T-cell (primary cell): Measurements from ENCODE around the gene SIRPG. TPM values are rescaled to one million over a fixed set of nuclear protein-coding genes. Genes with fewer than 3 reads are reported as not detected.

ENCODE experiments used
- ATAC-seq, 4 experiments: fragments of 200-7000 bp in 3 of 4; fragments of 150-1000 bp in 1 of 4; cut with Tn5 transposase; replicated peaks in 1 of 4; 1 replicate in 3 of 4; 2 replicates in 1 of 4; pipeline ENCODE4 v1.10.0; 2021; ENCODE audit warnings: moderate library complexity in 3 of 4, mild to moderate bottlenecking in 2 of 4, moderate number of reproducible peaks in 1 of 4
- CTCF ChIA-PET, 2 donors: fragments of 300-600 bp; sonication (Branson Sonifier 250); formaldehyde crosslinking; loops; one replicate each; lab custom pipeline; 2022; ENCODE audit warnings: antibody characterized with exemption in 2 of 2; lab: Charles Lee
- POLR2A ChIA-PET, 2 donors: fragments of 300-600 bp; sonication (Branson Sonifier 250); formaldehyde crosslinking; loops; one replicate each; lab custom pipeline; 2022; ENCODE audit warnings: antibody characterized with exemption in 2 of 2; lab: Charles Lee
- DNase-seq, 35 experiments: peaks; one replicate each; pipeline versions ENCODE4 v3.0.0 to v3.0.0-alpha.2; 2013 to 2023
- H3K27ac ChIP-seq: one replicate; pipeline ENCODE4 v1.5.1; 2013; ENCODE audit warnings: low read length
- H3K27me3 ChIP-seq, 2 experiments: replicated peaks in 1 of 2; 1 replicate in 1 of 2; 2 replicates in 1 of 2; pipeline versions ENCODE4 v1.6.1 to v1.7.0; 2013; ENCODE audit warnings: low read length in 1 of 2, mixed read lengths in 1 of 2; ENCODE audit not compliant: control insufficient read depth in 2 of 2, insufficient read depth in 2 of 2; ENCODE audit errors: extremely low read depth in 1 of 2
- H3K36me3 ChIP-seq, 2 donors: 1 replicate in 1 of 2; 2 replicates in 1 of 2; pipeline versions ENCODE4 v1.6.1 to v1.7.0; 2013; ENCODE audit warnings: low read length in 1 of 2; ENCODE audit not compliant: control insufficient read depth in 2 of 2, insufficient read depth in 1 of 2; ENCODE audit errors: extremely low read depth in 1 of 2
- H3K4me1 ChIP-seq, 2 experiments: 1 replicate in 1 of 2; 2 replicates in 1 of 2; pipeline versions ENCODE4 v1.6.1 to v1.7.0; 2013; ENCODE audit warnings: low read length in 2 of 2, mixed read lengths in 1 of 2; ENCODE audit not compliant: insufficient read depth in 2 of 2, control insufficient read depth in 1 of 2; ENCODE audit errors: extremely low read depth in 1 of 2
- H3K4me3 ChIP-seq, 2 donors: 1 replicate in 1 of 2; 2 replicates in 1 of 2; pipeline versions ENCODE4 v1.5.1 to v1.7.0; 2013; ENCODE audit warnings: mild to moderate bottlenecking in 2 of 2, low read length in 1 of 2, moderate library complexity in 1 of 2; ENCODE audit not compliant: control insufficient read depth in 1 of 2; ENCODE audit errors: extremely low read depth in 1 of 2
- H3K9me3 ChIP-seq: 2 replicates; pipeline ENCODE4 v1.7.0; 2013
- H3K27ac Mint-ChIP-seq, 2 donors: one replicate each; pipeline ENCODE4 v1.8.0; 2020 to 2021; ENCODE audit warnings: mild to moderate bottlenecking in 2 of 2, mixed read lengths in 2 of 2
- H3K27me3 Mint-ChIP-seq, 2 donors: one replicate each; pipeline ENCODE4 v1.8.0; 2021 to 2022; ENCODE audit warnings: mixed read lengths in 2 of 2
- H3K36me3 Mint-ChIP-seq: one replicate; pipeline ENCODE4 v1.8.0; 2021; ENCODE audit warnings: mixed read lengths
- H3K4me1 Mint-ChIP-seq, 3 donors: one replicate each; pipeline ENCODE4 v1.8.0; 2020 to 2022; ENCODE audit warnings: mixed read lengths in 3 of 3, mild to moderate bottlenecking in 1 of 3
- H3K4me3 Mint-ChIP-seq, 3 donors: one replicate each; pipeline ENCODE4 v1.8.0; 2020 to 2022; ENCODE audit warnings: mild to moderate bottlenecking in 3 of 3, mixed read lengths in 3 of 3, moderate library complexity in 3 of 3
- H3K9me3 Mint-ChIP-seq, 3 donors: one replicate each; pipeline ENCODE4 v1.8.0; 2020 to 2022; ENCODE audit warnings: mixed read lengths in 3 of 3
- WGBS: methylation state at CpG from one replicate; pipeline ENCODE4 v1.1.5; 2013; ENCODE audit warnings: missing lambda C conversion rate; ENCODE audit not compliant: insufficient coverage; 5-methylcytosine and 5-hydroxymethylcytosine counted together
- total RNA-seq, 35 experiments: library from RNA in 6 of 35; stranded (reverse) in 6 of 35; fragments of 120-200 nt in 1 of 35; gene quantifications; one replicate each; pipeline versions ENCODE4 v1.2.1 to v1.2.4 and lab custom pipeline; 2013 to 2026

Gene SIRPG
- total RNA-seq, 5 donors from 2014 or later (not counting 1 experiment from before 2014, with no cell fraction given): 25.4 to 59.5 (median 28.6) TPM

DNA sequence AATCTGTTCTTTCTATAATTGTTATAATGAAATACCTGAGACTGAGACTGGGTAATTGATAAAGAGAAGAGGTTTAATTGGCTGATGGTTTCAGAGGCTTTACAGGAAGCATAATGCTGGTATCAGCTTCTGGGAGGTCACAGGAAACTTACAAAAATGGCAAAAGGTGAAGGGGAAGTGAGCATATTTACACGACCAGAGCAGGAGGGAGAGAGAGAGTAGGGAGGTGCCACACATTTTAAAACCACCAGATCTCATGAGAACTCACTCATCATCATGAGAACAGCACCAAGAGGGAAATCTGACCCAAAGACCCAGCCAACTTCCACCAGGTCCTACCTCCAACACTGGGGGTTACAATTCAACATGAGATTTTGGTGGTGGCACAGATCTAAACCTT is 35.1 kb downstream of the SIRPG start:
- H3K4me1 ChIP-seq: peaks cover 27 to 37% of the 10 kb centered on the region in 2 experiments
- H3K4me3 Mint-ChIP-seq: peak overlapping the region in 1 of 3 donors; percentile 46
- DNase-seq (peak in 2 of 35 experiments; percentile 30 to 46), ATAC-seq (peak; percentile 78 to 86 (median 82))
- H3K27ac ChIP-seq: peak overlapping the region; percentile 59
- H3K36me3 ChIP-seq: peaks cover 8 to 9% of the 10 kb centered on the region in 2 donors
- H3K27ac Mint-ChIP-seq: peak overlapping the region; percentile 89 to 90
- no peak overlapping the region for H3K4me3 ChIP-seq
- H3K27me3 Mint-ChIP-seq: no peaks in the 10 kb centered on the region
- no peaks in the 10 kb centered on the region for H3K9me3 ChIP-seq
- no peaks in the 10 kb centered on the region for H3K27me3 ChIP-seq
- H3K36me3 Mint-ChIP-seq: peaks cover 11% of the 10 kb centered on the region
- CTCF ChIA-PET: no interaction called here
- peaks cover 81 to 91% (median 88%) of the 10 kb centered on the region in 3 donors for H3K4me1 Mint-ChIP-seq
- no CpG with 5 or more reads among the region's 1 CpG for WGBS
- POLR2A ChIA-PET: no interaction called here
- H3K9me3 Mint-ChIP-seq: peaks cover 0 to 2% (median 0%) of the 10 kb centered on the region in 3 donors

DNA sequence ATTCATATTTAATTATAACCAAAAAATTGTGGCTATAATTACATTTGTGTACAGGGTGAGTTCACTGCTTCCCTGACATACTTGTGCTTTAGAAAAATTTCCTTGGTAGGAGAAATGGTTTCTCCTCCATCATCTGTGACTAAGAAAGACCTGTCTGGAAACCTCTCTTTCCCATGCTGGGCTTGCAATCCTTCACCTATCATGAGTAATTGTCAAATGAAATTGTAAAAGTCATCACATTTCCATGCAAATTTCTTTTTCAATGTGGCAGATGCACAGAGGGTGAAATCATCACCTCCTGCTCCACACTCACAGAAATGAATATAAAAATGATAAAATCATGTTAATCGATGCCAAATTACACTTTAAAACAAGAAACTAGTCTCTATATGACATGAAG is 36.3 kb downstream of the SIRPG start:
- Mint-ChIP-seq H3K27ac (peak overlapping the region; percentile 53 to 63), H3K4me3 (peak overlapping the region in 1 of 3 donors; percentile 68), H3K4me1 (peaks cover 71 to 80% (median 79%) of the 10 kb centered on the region in 3 donors), H3K36me3 (peaks cover 9% of the 10 kb centered on the region), H3K27me3 (no peaks in the 10 kb centered on the region), H3K9me3 (peaks cover 0 to 2% (median 0%) of the 10 kb centered on the region in 3 donors)
- H3K4me3 ChIP-seq: no peak overlapping the region
- no peak overlapping the region for H3K27ac ChIP-seq
- no peaks in the 10 kb centered on the region for H3K9me3 ChIP-seq
- peaks cover 27 to 37% of the 10 kb centered on the region in 2 experiments for H3K4me1 ChIP-seq
- H3K27me3 ChIP-seq: no peaks in the 10 kb centered on the region
- H3K36me3 ChIP-seq: peaks cover 6 to 8% of the 10 kb centered on the region in 2 donors
- DNase-seq (no peak), ATAC-seq (no peak)
- no CpG with 5 or more reads among the region's 1 CpG for WGBS
- ChIA-PET CTCF (no interaction called here), POLR2A (no interaction called here)

DNA sequence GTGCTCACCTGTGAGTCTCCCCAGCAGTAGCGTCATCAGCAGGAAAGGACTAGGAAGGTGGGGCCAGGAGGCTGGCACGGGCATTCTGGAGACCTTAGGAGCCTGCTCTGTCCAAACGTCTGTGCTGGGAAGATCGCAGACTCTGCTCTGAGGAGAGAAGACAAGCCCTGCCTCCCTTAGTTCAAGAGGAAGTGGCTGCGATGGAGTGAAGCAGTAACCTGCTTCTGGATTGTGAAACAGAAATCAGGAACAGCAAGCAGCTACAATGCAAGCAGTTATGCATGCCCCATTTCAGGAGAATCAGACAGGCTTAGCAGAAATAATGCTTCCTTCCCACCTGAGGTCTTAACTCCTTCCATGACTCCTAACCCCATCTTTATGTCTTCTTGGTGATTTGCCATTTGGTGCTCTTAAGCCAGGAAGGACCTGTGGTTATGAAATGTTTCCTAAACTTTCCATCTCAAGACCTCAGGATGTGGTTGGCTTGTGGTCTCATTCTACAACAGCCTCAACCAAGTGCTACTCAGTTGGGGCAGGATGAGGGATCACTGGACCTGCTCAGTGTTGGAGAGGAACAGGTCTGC is 37.6 kb downstream of the SIRPG start, which contains the start of gene SIRPB1:
SIRPB1 (minus strand) TSS at position 149 of the 584 bp plus-strand sequence; CDS start at position 84, 65 bp downstream.
- H3K27me3 Mint-ChIP-seq: no peaks in the 10 kb centered on the region
- Histone ChIP-seq H3K27ac (peak within 1 kb of the TSS; percentile 50), H3K27me3 (no peaks in the 10 kb centered on the region), H3K4me1 (peaks cover 27 to 37% of the 10 kb centered on the region in 2 experiments), H3K9me3 (no peaks in the 10 kb centered on the region), H3K4me3 (no peak within 1 kb of the TSS), H3K36me3 (peaks cover 4 to 6% of the 10 kb centered on the region in 2 donors)
- peaks cover 60 to 69% (median 66%) of the 10 kb centered on the region in 3 donors for H3K4me1 Mint-ChIP-seq
- peak within 1 kb of the TSS in 1 of 3 donors; percentile 68 for H3K4me3 Mint-ChIP-seq
- ATAC-seq: peak; percentile 28 to 51 (median 39)
- CTCF ChIA-PET: no interaction called here
- peaks cover 0 to 2% (median 0%) of the 10 kb centered on the region in 3 donors for H3K9me3 Mint-ChIP-seq
- POLR2A ChIA-PET: no interaction called here
- peak in 2 of 35 experiments; percentile 20 to 23 for DNase-seq
- peaks cover 9% of the 10 kb centered on the region for H3K36me3 Mint-ChIP-seq
- H3K27ac Mint-ChIP-seq: peak within 1 kb of the TSS; percentile 68 to 81
- WGBS: 31% methylated on average over 5 of the region's 5 CpGs

DNA sequence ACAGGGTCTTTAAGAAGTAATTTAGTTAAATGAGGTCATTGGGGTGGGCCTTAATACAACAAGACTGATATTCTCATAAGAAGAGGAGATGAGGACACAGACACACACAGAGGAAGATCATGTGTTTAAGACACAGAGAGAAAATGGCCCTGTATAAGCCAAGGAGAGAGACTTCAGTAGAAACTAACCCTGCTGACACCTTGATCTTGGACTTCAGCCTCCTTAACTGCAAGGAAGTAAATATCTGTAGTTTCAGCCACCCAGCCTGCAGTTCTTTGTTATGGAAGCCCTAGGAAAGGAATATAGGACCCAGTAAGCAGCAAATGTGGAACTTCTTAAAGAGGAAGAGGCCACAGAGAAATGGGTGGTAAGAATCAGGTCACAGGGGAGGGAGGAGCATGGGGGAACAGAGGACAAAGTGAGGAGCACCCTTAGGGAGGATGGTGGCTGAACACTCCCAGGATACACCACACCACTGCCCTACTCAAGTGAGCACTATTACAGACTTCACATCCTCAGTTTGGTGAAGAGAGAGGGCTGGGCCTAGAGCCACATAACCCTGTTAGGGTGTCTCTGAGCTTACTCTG is 38.5 kb downstream of the SIRPG start:
- Mint-ChIP-seq H3K4me1 (peaks cover 55 to 63% (median 63%) of the 10 kb centered on the region in 3 donors), H3K4me3 (peak overlapping the region in 1 of 3 donors; percentile 68), H3K9me3 (peaks cover 0 to 2% (median 0%) of the 10 kb centered on the region in 3 donors), H3K27me3 (no peaks in the 10 kb centered on the region), H3K27ac (peak overlapping the region; percentile 68 to 81), H3K36me3 (peaks cover 14% of the 10 kb centered on the region)
- CTCF ChIA-PET: no interaction called here
- H3K4me1 ChIP-seq: peaks cover 27 to 37% of the 10 kb centered on the region in 2 experiments
- H3K36me3 ChIP-seq: peaks cover 4 to 6% of the 10 kb centered on the region in 2 donors
- no peaks in the 10 kb centered on the region for H3K27me3 ChIP-seq
- DNase-seq (no peak), ATAC-seq (no peak)
- no peak overlapping the region for H3K27ac ChIP-seq
- no peaks in the 10 kb centered on the region for H3K9me3 ChIP-seq
- H3K4me3 ChIP-seq: no peak overlapping the region
- POLR2A ChIA-PET: no interaction called here

DNA sequence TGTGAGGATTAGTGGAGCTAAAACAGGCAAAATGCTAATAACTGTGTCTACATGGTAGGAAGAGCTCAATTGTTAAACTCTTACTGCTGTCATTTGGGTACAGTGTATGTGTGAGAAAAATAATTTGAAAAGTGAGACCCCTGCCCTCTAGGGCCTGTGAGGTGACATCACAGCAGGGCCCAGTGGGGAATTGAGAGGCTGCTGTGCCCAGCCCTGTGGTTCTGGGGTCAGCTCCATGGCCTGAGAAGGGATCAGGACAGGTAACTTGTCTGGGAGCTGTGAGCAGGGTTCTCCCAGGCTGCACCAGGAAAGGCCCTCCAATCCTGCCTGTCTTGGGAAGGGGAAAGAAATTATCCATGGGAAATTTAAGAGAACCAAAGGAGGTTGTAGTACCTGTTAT is 39.1 kb downstream of the SIRPG start:
- H3K27me3 ChIP-seq: no peaks in the 10 kb centered on the region
- H3K4me3 ChIP-seq: no peak overlapping the region
- H3K4me3 Mint-ChIP-seq: peak overlapping the region in 1 of 3 donors; percentile 68
- peaks cover 4 to 6% of the 10 kb centered on the region in 2 donors for H3K36me3 ChIP-seq
- CTCF ChIA-PET: no interaction called here
- peaks cover 0 to 2% (median 0%) of the 10 kb centered on the region in 3 donors for H3K9me3 Mint-ChIP-seq
- peaks cover 27 to 36% of the 10 kb centered on the region in 2 experiments for H3K4me1 ChIP-seq
- H3K9me3 ChIP-seq: no peaks in the 10 kb centered on the region
- no peak overlapping the region for H3K27ac Mint-ChIP-seq
- ATAC-seq (no peak), DNase-seq (no peak)
- POLR2A ChIA-PET: no interaction called here
- peaks cover 50 to 59% (median 59%) of the 10 kb centered on the region in 3 donors for H3K4me1 Mint-ChIP-seq
- peaks cover 14% of the 10 kb centered on the region for H3K36me3 Mint-ChIP-seq
- no peaks in the 10 kb centered on the region for H3K27me3 Mint-ChIP-seq
- H3K27ac ChIP-seq: no peak overlapping the region

DNA sequence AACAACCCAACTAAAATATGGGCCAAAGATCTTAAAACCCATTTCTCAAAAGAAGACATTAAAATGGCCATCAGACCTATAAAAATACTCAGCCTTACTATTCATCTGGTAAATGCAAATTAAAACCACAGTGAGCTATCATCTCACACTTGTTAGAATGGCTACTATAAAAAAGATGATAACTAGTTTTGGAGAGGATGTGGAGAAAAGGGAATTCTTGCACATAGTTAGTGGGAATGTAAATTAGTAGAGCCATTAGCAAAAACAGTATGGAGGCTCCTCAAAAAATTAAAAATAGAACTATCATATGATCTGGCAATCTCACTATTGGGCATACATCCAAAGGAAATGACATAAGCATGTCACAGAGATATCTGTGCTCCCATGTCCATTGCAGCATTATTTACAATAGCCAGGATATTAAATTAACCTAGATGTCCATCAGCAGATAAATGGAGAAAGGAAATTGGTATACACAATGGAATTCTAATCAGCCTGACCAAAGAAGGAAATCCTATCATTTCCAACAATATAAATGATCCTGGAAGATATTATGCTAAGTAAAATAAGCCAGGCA is 40.6 kb downstream of the SIRPG start:
- Mint-ChIP-seq H3K4me3 (no peak overlapping the region), H3K36me3 (peaks cover 14% of the 10 kb centered on the region), H3K27me3 (no peaks in the 10 kb centered on the region), H3K27ac (no peak overlapping the region), H3K9me3 (peaks cover 0 to 2% (median 0%) of the 10 kb centered on the region in 3 donors), H3K4me1 (peaks cover 37 to 43% (median 43%) of the 10 kb centered on the region in 3 donors)
- H3K27ac ChIP-seq: no peak overlapping the region
- no peak for DNase-seq
- peaks cover 22 to 23% of the 10 kb centered on the region in 2 experiments for H3K4me1 ChIP-seq
- no peak overlapping the region for H3K4me3 ChIP-seq
- ChIA-PET CTCF (no interaction called here), POLR2A (no interaction called here)
- H3K36me3 ChIP-seq: peaks cover 4 to 6% of the 10 kb centered on the region in 2 donors
- no peaks in the 10 kb centered on the region for H3K9me3 ChIP-seq
- H3K27me3 ChIP-seq: no peaks in the 10 kb centered on the region
- ATAC-seq: no peak
